ENCODE data around the gene COL6A1. TPM values are rescaled to one million over a fixed set of nuclear protein-coding genes. Genes with fewer than 3 reads are reported as not detected.
"Not testable (repeated sequence)": the region's sequence is repeated elsewhere in the genome, so short reads cannot be mapped to it uniquely, and the experiment has no call there.

The COL6A1 gene
- polyA plus RNA-seq, 1 donor from 2014 or later = 29.4 TPM

GRCh38 chr21:46005481-46005881 is 23.9 kb downstream of the COL6A1 start:
- Histone ChIP-seq H3K4me2 (ENCODE audit: low read length) (no peak overlapping the region), H2AFZ (ENCODE audit: low read depth, low read length) (no peak overlapping the region), H3K9ac (ENCODE audit: low read length) (no peak overlapping the region), H3K36me3 (ENCODE audit: insufficient read depth, low read length) (no peaks in the 10 kb centered on the region), H3K79me2 (replicated peaks; ENCODE audit: insufficient read depth, low read length) (no peaks in the 10 kb centered on the region), H4K20me1 (ENCODE audit: insufficient read depth) (no peaks in the 10 kb centered on the region), H3F3A (ENCODE audit: insufficient read depth, low read length, poor library complexity, severe bottlenecking) (no peaks in the 10 kb centered on the region), H3K9me3 (ENCODE audit: low read length) (no peaks in the 10 kb centered on the region), H3K27me3 (ENCODE audit: insufficient read depth, low read depth, low read length) (no peaks in the 10 kb centered on the region), H3K4me3 (ENCODE audit: low read length) (no peak overlapping the region), H3K9me2 (ENCODE audit: insufficient read depth, low read length) (no peaks in the 10 kb centered on the region), H3K27ac (ENCODE audit: low read length) (no peak overlapping the region)
- TF ChIP-seq TAF1 (IDR thresholded peaks at IDR 0.05; ENCODE audit: low read depth) (no peak), RAD21 (conservative IDR thresholded peaks at IDR 0.05) (no peak), REST (IDR thresholded peaks at IDR 0.05; ENCODE audit: borderline replicate concordance) (no peak), POLR2AphosphoS5 (IDR thresholded peaks at IDR 0.05) (no peak), MXI1 (conservative IDR thresholded peaks at IDR 0.05; ENCODE audit: poor library complexity, severe bottlenecking) (no peak), CTCF (IDR thresholded peaks at IDR 0.05; ENCODE audit: poor library complexity, severe bottlenecking) (no peak), EZH2 (IDR thresholded peaks at IDR 0.05; ENCODE audit: borderline replicate concordance, insufficient read depth, low read length, poor library complexity, severe bottlenecking) (no peak), EP300 (conservative IDR thresholded peaks at IDR 0.05; ENCODE audit: poor library complexity, severe bottlenecking) (no peak), SMC3 (conservative IDR thresholded peaks at IDR 0.05; ENCODE audit: poor library complexity) (no peak)

DNA sequence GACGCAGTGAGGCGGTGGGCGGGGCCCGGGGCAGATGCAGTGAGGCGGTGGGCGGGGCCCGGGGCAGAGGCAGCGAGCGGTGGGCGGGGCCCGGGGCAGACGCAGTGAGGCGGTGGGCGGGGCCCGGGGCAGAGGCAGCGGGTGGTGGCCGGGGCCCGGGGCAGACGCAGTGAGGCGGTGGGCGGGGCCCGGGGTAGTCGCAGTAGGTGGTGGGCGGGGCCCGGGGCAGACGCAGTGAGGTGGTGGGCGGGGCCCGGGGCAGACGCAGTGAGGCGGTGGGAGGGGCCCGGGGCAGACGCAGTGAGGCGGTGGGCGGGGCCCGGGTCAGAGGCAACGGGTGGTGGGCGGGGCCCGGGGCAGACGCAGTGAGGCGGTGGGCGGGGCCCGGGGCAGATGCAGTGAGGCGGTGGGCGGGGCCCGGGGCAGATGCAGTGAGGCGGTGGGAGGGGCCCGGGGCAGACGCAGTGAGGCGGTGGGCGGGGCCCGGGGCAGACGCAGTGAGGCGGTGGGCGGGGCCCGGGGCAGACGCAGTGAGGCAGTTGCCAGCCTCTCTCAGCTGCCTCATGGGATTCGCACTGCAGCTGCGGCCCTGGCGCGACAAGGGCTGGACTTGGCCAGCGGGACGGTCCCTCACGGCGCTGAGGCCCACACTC is 24.4 kb downstream of the COL6A1 start:
- not testable (repeated sequence) for H3F3A ChIP-seq (ENCODE audit: insufficient read depth, low read length, poor library complexity, severe bottlenecking); H3K9me2 ChIP-seq (ENCODE audit: insufficient read depth, low read length); H3K9ac ChIP-seq (ENCODE audit: low read length); H3K4me3 ChIP-seq (ENCODE audit: low read length); H3K27me3 ChIP-seq (ENCODE audit: insufficient read depth, low read depth, low read length); H2AFZ ChIP-seq (ENCODE audit: low read depth, low read length); H3K9me3 ChIP-seq (ENCODE audit: low read length); H3K27ac ChIP-seq (ENCODE audit: low read length); H3K4me2 ChIP-seq (ENCODE audit: low read length); H3K79me2 ChIP-seq (replicated peaks; ENCODE audit: insufficient read depth, low read length); H3K36me3 ChIP-seq (ENCODE audit: insufficient read depth, low read length); H4K20me1 ChIP-seq (ENCODE audit: insufficient read depth)

Data from neural cell (in vitro differentiated cells).